GM12878 (cell line): ENCODE results near the gene TSHR. TPM values are rescaled to one million over a fixed set of nuclear protein-coding genes. Genes with fewer than 3 reads are reported as not detected.
"Not testable (repeated sequence)": the region's sequence is repeated elsewhere in the genome, so short reads cannot be mapped to it uniquely, and the experiment has no call there.

Experiments
- ATAC-seq: fragments of 200-7000 bp; cut with Tn5 transposase; 3 replicates; pipeline ENCODE4 v1.9.1; 2020; ENCODE audit warnings: mild to moderate bottlenecking, moderate library complexity
- BruUV-seq: library from RNA; stranded (reverse); fragments of 400-500 nt; replicated peaks from 2 replicates; lab custom pipeline; 2021; lab: Mats Ljungman, UMichigan
- CTCF ChIA-PET: fragments of 300-600 bp; sonication (Branson Sonifier 250); formaldehyde crosslinking; extraction: SDS; loops from one replicate; lab custom pipeline; 2021; ENCODE audit warnings: inconsistent platforms; lab: Yijun Ruan, JAX
- POLR2A ChIA-PET: fragments of 350-600 bp; formaldehyde crosslinking; extraction: SDS; loops from one replicate; lab custom pipeline; 2021; ENCODE audit warnings: inconsistent platforms; lab: Charles Lee
- RAD21 ChIA-PET: fragments of 300-600 bp; sonication (Branson Sonifier 250); formaldehyde crosslinking; loops from one replicate; lab custom pipeline; 2023; ENCODE audit warnings: antibody characterized with exemption; ENCODE audit not compliant: unreplicated experiment; lab: Charles Lee
- SMC1A ChIA-PET: fragments of 300-600 bp; sonication (Branson Sonifier 250); formaldehyde crosslinking; loops from one replicate; lab custom pipeline; 2023; ENCODE audit not compliant: unreplicated experiment, uncharacterized antibody; lab: Charles Lee
- DNase-seq: peaks from one replicate; pipeline ENCODE4 v3.0.0-alpha.2; 2011; ENCODE audit warnings: low read depth, low spot score
- FAIRE-seq: peaks from 3 replicates; lab custom pipeline; 2011; peaks lifted over from hg19 to GRCh38; lab: Jason Lieb, UNC
- H2AFZ ChIP-seq: 2 replicates; pipeline ENCODE4 v1.6.0; 2011; ENCODE audit warnings: low read depth, low read length, control low read depth; ENCODE audit not compliant: control insufficient read depth
- H3K27ac ChIP-seq: 2 replicates; pipeline ENCODE4 v1.5.1; 2011; ENCODE audit warnings: control low read depth; ENCODE audit not compliant: control insufficient read depth, insufficient read depth
- H3K27me3 ChIP-seq, 2 experiments: replicated peaks in 1 of 2; 2 replicates each; pipeline versions ENCODE4 v1.6.0 to v1.6.1; 2011; ENCODE audit warnings: low read length in 1 of 2; ENCODE audit not compliant: control insufficient read depth in 2 of 2, insufficient read depth in 2 of 2
- H3K36me3 ChIP-seq, 2 experiments: 2 replicates each; pipeline ENCODE4 v1.5.1; 2011; ENCODE audit warnings: low read length in 1 of 2; ENCODE audit not compliant: control insufficient read depth in 2 of 2, insufficient read depth in 2 of 2
- H3K4me1 ChIP-seq: 2 replicates; pipeline ENCODE4 v1.6.1; 2011; ENCODE audit warnings: mild to moderate bottlenecking, low read length, moderate library complexity, mixed read lengths; ENCODE audit not compliant: control insufficient read depth, insufficient read depth
- H3K4me2 ChIP-seq: 2 replicates; pipeline ENCODE4 v1.6.0; 2011; ENCODE audit warnings: control low read depth; ENCODE audit not compliant: control insufficient read depth, insufficient read depth
- H3K4me3 ChIP-seq: fragments of 200-600 bp; sonication (generic); 2 replicates; pipeline ENCODE4 v1.5.1; 2016
- H3K79me2 ChIP-seq: 2 replicates; pipeline ENCODE4 v1.6.0; 2011; ENCODE audit warnings: low read length; ENCODE audit not compliant: control insufficient read depth, insufficient read depth
- H3K9ac ChIP-seq: 2 replicates; pipeline ENCODE4 v1.8.0; 2011; ENCODE audit warnings: low read length, control low read depth, mixed read lengths; ENCODE audit not compliant: control insufficient read depth, insufficient read depth
- H3K9me3 ChIP-seq: replicated peaks from 3 replicates; pipeline ENCODE4 v1.5.1; 2011; ENCODE audit warnings: mild to moderate bottlenecking, low read length; ENCODE audit not compliant: control insufficient read depth, insufficient read depth
- H4K20me1 ChIP-seq: 2 replicates; pipeline ENCODE4 v1.6.0; 2011; ENCODE audit not compliant: control insufficient read depth, insufficient read depth
- CEBPZ ChIP-seq: fragments of 150-350 bp; IDR thresholded peaks from 2 replicates; pipeline ENCODE4 v1.6.1; 2016; ENCODE audit warnings: low read depth, low read length
- EP300 ChIP-seq, 2 experiments: fragments of 150-350 bp in 1 of 2; IDR thresholded peaks; 2 replicates each; pipeline ENCODE4 v1.6.1; 2011 to 2012; ENCODE audit warnings: low read depth in 2 of 2, low read length in 2 of 2, borderline replicate concordance in 1 of 2, improper control_type of control experiment in 1 of 2, inconsistent platforms in 1 of 2; ENCODE audit not compliant: control insufficient read depth in 1 of 2
- ZBED1 ChIP-seq: IDR thresholded peaks from 2 replicates; pipeline ENCODE4 v1.6.1; 2016; ENCODE audit warnings: borderline replicate concordance
- WGBS: methylation state at CpG from one replicate; pipeline ENCODE4 v1.1.6; 2016; ENCODE audit warnings: low lambda C conversion rate; ENCODE audit not compliant: insufficient replicate concordance, insufficient coverage; ENCODE audit errors: missing lambda C conversion rate; 5-methylcytosine and 5-hydroxymethylcytosine counted together
- in situ Hi-C: fragments of 300-500 bp; cut with MboI; formaldehyde crosslinking; loops from 9 replicates; pipeline ENCODE4 v1.14.3; 2018; ENCODE audit warnings: mixed read lengths
- intact Hi-C: fragments of 100-400 bp; cut with micrococcal nuclease; formaldehyde crosslinking; loops from one replicate; pipeline ENCODE4 v1.14.2; 2022; ENCODE audit not compliant: unreplicated experiment
- polyA plus RNA-seq, 11 experiments: library from polyadenylated mRNA; depleted of rRNA in 4 of 11; unstranded in 6 of 11; stranded (reverse) in 5 of 11; fragments of >200 nt; fragmentation: Nextera tagmentation in 4 of 11; fragmentation: Illumina TruSeq in 1 of 11; extraction: Ambion mirVana in 4 of 11; extraction: Trizol in 1 of 11; gene quantifications; 1 replicate in 1 of 11; 2 replicates in 10 of 11; pipeline versions ENCODE4 v1.2.1 to v1.2.3, GENCODE V29; 2011 to 2016; ENCODE audit warnings: inconsistent platforms in 2 of 11, missing spikeins in 2 of 11, low read depth in 1 of 11
- total RNA-seq, 4 experiments: library from RNA; depleted of rRNA in 3 of 4; stranded (reverse); fragments of >200 nt in 3 of 4; fragmentation: Illumina TruSeq in 1 of 4; extraction: Trizol in 1 of 4; gene quantifications; 2 replicates each; pipeline versions ENCODE4 v1.2.1 to v1.2.3, GENCODE V29; 2013 to 2021

TSHR gene
- total and polyA plus RNA-seq, 10 of the 15 experiments (the other 5 are each of a cell fraction or from before 2014, with no cell fraction given), result 0.06 to 0.31 TPM; not detected in 8

GRCh38 chr14:80951491-80951890 lies 3.9 kb upstream of the TSHR start (continued):
- TF ChIP-seq CEBPZ (no peak), ZBED1 (no peak), EP300 (IDR thresholded peaks at IDR 0.05; ENCODE audit: borderline replicate concordance in 1 of 2, control insufficient read depth in 1 of 2, low read depth in 2 of 2, low read length in 2 of 2) (no peak)

DNA sequence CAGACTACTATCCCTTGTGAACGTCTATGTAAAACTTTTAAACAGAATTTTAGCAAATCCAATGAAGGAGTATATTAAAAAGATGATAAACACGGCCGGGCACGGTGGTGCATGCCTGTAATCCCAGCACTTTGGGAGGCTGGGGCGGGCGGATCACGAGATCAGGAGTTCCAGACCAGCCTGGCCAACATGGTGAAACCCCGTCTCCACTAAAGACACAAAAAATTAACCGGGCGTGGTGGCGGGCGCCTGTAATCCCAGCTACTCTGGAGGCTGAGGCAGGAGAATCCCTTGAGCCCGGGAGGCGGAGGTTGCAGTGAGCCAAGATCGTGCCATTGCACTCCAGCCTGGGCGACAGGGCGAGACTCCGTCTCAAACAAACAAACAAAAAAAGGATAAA lies 2.2 kb upstream of the TSHR start:
- H3K79me2 ChIP-seq, H3K4me2 ChIP-seq, H3K9ac ChIP-seq, intact Hi-C loops, DNase-seq, H3K27ac ChIP-seq, H3K9me3 ChIP-seq, ATAC-seq, H3K4me3 ChIP-seq, H3K27me3 ChIP-seq, H3K4me1 ChIP-seq, POLR2A ChIA-PET, H4K20me1 ChIP-seq, H3K36me3 ChIP-seq, H2AFZ ChIP-seq, FAIRE-seq, BruUV-seq: not testable (repeated sequence)
- in situ Hi-C loops, result loop anchor here (5.0 kb wide), 1 partner anchor 34 kb away; no protein-coding TSS in a partner anchor
- ChIA-PET RAD21 (interaction anchor here (6.9 kb wide), 1 partner anchor 35 kb away, joined by 64 read pairs; no protein-coding TSS in a partner anchor), CTCF (interaction anchor here (0.6 to 11.6 kb wide), 3 partner anchors 23 to 260 kb away, joined by 3 to 178 read pairs (median 3); no protein-coding TSS in a partner anchor), SMC1A (interaction anchor here (1.6 kb wide), 1 partner anchor 34 kb away, joined by 8 read pairs; no protein-coding TSS in a partner anchor)
- 62% methylated on average over 12 of the region's 18 CpGs for WGBS
